Loucy (cell line): Measurements from ENCODE around the gene CYP17A1.

Experiments
- H2AFZ ChIP-seq: fragments of 200-600 bp; sonication (generic); 2 replicates; pipeline ENCODE4 v1.6.0; 2016; ENCODE audit warnings: antibody characterized with exemption, mild to moderate bottlenecking, low read length, moderate library complexity
- H3F3A ChIP-seq: fragments of 200-600 bp; 2 replicates; pipeline ENCODE4 v1.6.0; 2016; ENCODE audit warnings: antibody characterized with exemption, low read depth, mild to moderate bottlenecking
- H3K27me3 ChIP-seq: fragments of 200-600 bp; sonication (generic); 2 replicates; pipeline ENCODE4 v1.6.1; 2014; ENCODE audit warnings: low read length, mild to moderate bottlenecking; ENCODE audit not compliant: insufficient read depth, poor library complexity, severe bottlenecking
- H3K36me3 ChIP-seq: fragments of 200-600 bp; sonication (generic); 2 replicates; pipeline ENCODE4 v1.6.1; 2016; ENCODE audit warnings: low read length; ENCODE audit not compliant: insufficient read depth
- H3K4me1 ChIP-seq: fragments of 200-600 bp; sonication (generic); 2 replicates; pipeline ENCODE4 v1.5.1; 2014; ENCODE audit warnings: low read length, mild to moderate bottlenecking; ENCODE audit not compliant: insufficient read depth, poor library complexity, severe bottlenecking
- H3K4me2 ChIP-seq: fragments of 200-600 bp; sonication (generic); 2 replicates; pipeline ENCODE4 v1.6.0; 2014; ENCODE audit warnings: antibody characterized with exemption, low read length, low read depth, mild to moderate bottlenecking; ENCODE audit not compliant: poor library complexity, severe bottlenecking
- H3K4me3 ChIP-seq: fragments of 200-600 bp; sonication (generic); 2 replicates; pipeline ENCODE4 v1.5.1; 2014; ENCODE audit warnings: low read length, mild to moderate bottlenecking, mixed read lengths; ENCODE audit not compliant: poor library complexity, severe bottlenecking
- H3K79me2 ChIP-seq: fragments of 200-600 bp; sonication (generic); 2 replicates; pipeline ENCODE4 v1.6.1; 2014; ENCODE audit warnings: low read length; ENCODE audit not compliant: insufficient read depth
- H3K9ac ChIP-seq: fragments of 200-600 bp; sonication (generic); 2 replicates; pipeline ENCODE4 v1.6.0; 2014; ENCODE audit warnings: mild to moderate bottlenecking, low read depth, low read length, moderate library complexity; ENCODE audit not compliant: poor library complexity, severe bottlenecking
- H3K9me2 ChIP-seq: fragments of 200-600 bp; sonication (generic); replicated peaks from 2 replicates; pipeline ENCODE4 v1.6.1; 2016; ENCODE audit warnings: low read depth, low read length, mixed read lengths
- H3K9me3 ChIP-seq: fragments of 200-600 bp; sonication (generic); 2 replicates; pipeline ENCODE4 v1.6.1; 2014; ENCODE audit warnings: mild to moderate bottlenecking, antibody characterized with exemption, low read length, low read depth; ENCODE audit not compliant: insufficient read depth
- H4K20me1 ChIP-seq: fragments of 200-600 bp; sonication (generic); 2 replicates; pipeline ENCODE4 v1.6.0; 2014; ENCODE audit warnings: antibody characterized with exemption, low read length, mild to moderate bottlenecking; ENCODE audit not compliant: insufficient read depth, poor library complexity, severe bottlenecking
- EZH2phosphoT487 ChIP-seq: fragments of 200-600 bp; IDR thresholded peaks from 2 replicates; pipeline ENCODE4 v1.6.1; 2018; ENCODE audit warnings: antibody characterized with exemption, mild to moderate bottlenecking, moderate library complexity, borderline replicate concordance
- TF ChIP-seq, protein P1 (sequence below): fragments of 200-600 bp; sonication (generic); conservative IDR thresholded peaks from 2 replicates; pipeline ENCODE4 v1.5.1; 2014; ENCODE audit warnings: mild to moderate bottlenecking, antibody characterized with exemption, low read length

The CYP17A1 gene, protein sequence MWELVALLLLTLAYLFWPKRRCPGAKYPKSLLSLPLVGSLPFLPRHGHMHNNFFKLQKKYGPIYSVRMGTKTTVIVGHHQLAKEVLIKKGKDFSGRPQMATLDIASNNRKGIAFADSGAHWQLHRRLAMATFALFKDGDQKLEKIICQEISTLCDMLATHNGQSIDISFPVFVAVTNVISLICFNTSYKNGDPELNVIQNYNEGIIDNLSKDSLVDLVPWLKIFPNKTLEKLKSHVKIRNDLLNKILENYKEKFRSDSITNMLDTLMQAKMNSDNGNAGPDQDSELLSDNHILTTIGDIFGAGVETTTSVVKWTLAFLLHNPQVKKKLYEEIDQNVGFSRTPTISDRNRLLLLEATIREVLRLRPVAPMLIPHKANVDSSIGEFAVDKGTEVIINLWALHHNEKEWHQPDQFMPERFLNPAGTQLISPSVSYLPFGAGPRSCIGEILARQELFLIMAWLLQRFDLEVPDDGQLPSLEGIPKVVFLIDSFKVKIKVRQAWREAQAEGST

DNA sequence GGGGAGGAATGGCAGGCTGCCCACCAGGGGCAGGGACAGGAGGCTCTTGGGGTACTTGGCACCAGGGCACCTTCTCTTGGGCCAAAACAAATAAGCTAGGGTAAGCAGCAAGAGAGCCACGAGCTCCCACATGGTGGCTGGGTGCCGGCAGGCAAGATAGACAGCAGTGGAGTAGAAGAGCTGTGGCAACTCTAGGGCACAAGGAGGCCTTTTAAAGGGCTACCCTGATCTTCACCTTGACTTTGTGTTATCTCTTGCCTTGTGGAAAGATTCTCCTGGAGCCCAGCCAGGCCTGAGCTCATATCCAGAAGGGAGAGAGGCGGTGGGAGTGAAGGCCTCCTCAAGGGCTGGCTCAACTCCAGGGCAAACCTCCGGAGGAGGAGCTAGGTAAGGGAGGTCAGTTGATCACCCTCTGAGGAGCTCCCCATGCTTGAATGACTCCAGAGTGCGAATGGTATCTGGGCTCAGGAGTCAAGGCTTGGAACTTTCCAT is at the start of gene CYP17A1:
TSS of gene CYP17A1 (minus strand) at position 184 of the 492 bp plus-strand sequence. CDS start at position 132, 52 bp downstream.
- Histone ChIP-seq H3K36me3 (no peaks in the 10 kb centered on the region), H3K4me3 (no peak within 1 kb of the TSS), H2AFZ (no peak within 1 kb of the TSS), H3K4me2 (no peak within 1 kb of the TSS), H3K9me3 (no peaks in the 10 kb centered on the region), H3K4me1 (no peaks in the 10 kb centered on the region), H3K79me2 (no peaks in the 10 kb centered on the region), H3K27me3 (no peaks in the 10 kb centered on the region), H3F3A (no peaks in the 10 kb centered on the region), H4K20me1 (no peaks in the 10 kb centered on the region), H3K9me2 (no peaks in the 10 kb centered on the region), H3K9ac (no peak within 1 kb of the TSS)
- TF ChIP-seq, protein P1, sequence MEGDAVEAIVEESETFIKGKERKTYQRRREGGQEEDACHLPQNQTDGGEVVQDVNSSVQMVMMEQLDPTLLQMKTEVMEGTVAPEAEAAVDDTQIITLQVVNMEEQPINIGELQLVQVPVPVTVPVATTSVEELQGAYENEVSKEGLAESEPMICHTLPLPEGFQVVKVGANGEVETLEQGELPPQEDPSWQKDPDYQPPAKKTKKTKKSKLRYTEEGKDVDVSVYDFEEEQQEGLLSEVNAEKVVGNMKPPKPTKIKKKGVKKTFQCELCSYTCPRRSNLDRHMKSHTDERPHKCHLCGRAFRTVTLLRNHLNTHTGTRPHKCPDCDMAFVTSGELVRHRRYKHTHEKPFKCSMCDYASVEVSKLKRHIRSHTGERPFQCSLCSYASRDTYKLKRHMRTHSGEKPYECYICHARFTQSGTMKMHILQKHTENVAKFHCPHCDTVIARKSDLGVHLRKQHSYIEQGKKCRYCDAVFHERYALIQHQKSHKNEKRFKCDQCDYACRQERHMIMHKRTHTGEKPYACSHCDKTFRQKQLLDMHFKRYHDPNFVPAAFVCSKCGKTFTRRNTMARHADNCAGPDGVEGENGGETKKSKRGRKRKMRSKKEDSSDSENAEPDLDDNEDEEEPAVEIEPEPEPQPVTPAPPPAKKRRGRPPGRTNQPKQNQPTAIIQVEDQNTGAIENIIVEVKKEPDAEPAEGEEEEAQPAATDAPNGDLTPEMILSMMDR: no peak
- TF ChIP-seq EZH2phosphoT487: no peak

DNA sequence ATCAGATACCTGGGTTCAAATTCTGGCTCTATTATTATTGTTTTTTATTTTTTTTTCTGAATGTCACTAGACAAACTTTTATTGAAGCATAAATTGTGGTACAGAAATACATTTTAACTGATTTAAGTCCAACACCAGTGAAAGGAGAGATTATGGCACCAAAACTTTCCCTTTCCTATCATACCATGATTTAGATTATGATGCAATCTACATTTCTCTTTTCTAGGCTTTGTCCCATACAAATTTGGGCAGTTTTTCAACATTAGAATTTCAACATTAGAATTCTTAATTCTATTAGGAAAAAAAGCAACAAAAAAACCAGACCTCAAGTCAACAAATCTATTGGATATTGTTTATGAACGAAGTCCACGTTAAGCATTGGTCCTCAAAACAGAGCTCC is 43.0 kb upstream of the CYP17A1 start:
- Histone ChIP-seq H3K9me2 (no peaks in the 10 kb centered on the region), H3F3A (no peaks in the 10 kb centered on the region), H3K9me3 (no peaks in the 10 kb centered on the region), H3K36me3 (no peaks in the 10 kb centered on the region), H3K27me3 (no peaks in the 10 kb centered on the region), H3K79me2 (no peaks in the 10 kb centered on the region), H4K20me1 (no peaks in the 10 kb centered on the region), H2AFZ (no peak overlapping the region), H3K4me3 (no peak overlapping the region), H3K9ac (no peak overlapping the region), H3K4me1 (no peaks in the 10 kb centered on the region), H3K4me2 (no peak overlapping the region)
- TF ChIP-seq, protein P1: no peak
- TF ChIP-seq EZH2phosphoT487: no peak

DNA sequence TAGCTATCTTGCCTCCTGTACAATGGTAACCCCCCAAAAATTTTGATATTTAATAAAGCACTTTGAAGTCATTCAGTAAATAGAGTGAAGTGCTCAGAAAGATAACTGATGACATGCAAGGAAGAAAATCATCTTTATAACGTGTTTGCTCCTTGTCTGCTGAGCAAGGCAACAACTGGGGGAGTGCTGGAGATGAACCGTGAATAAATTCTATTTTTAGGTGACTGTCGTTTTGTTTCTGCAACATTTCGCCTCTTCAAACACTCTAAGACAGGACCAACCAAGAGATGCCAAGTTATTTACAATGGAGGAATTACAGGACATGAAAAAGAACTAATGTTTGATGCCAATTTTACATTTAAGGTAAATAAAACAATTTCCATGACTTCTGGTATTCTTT is 41.4 kb upstream of the CYP17A1 start:
- no peak overlapping the region for H3K4me2 ChIP-seq
- H3K4me1 ChIP-seq: no peaks in the 10 kb centered on the region
- no peak overlapping the region for H3K9ac ChIP-seq
- no peaks in the 10 kb centered on the region for H3K79me2 ChIP-seq
- H3K27me3 ChIP-seq: no peaks in the 10 kb centered on the region
- no peaks in the 10 kb centered on the region for H3F3A ChIP-seq
- no peak for TF ChIP-seq EZH2phosphoT487
- TF ChIP-seq, protein P1: no peak
- H3K9me2 ChIP-seq: no peaks in the 10 kb centered on the region
- no peak overlapping the region for H3K4me3 ChIP-seq
- H3K36me3 ChIP-seq: no peaks in the 10 kb centered on the region
- H2AFZ ChIP-seq: no peak overlapping the region
- no peaks in the 10 kb centered on the region for H3K9me3 ChIP-seq
- H4K20me1 ChIP-seq: no peaks in the 10 kb centered on the region
